ENCODE measurements around the gene JMY. TPM values are rescaled to one million over a fixed set of nuclear protein-coding genes. Genes with fewer than 3 reads are reported as not detected.

Gene JMY
- total RNA-seq, 1 donor from 2014 or later = 19.5 TPM

- H3K36me3 Mint-ChIP-seq (ENCODE audit: unreplicated experiment) = peaks cover 6% of the 10 kb centered on the region
- peak overlapping the region; percentile 85 for H3K4me3 Mint-ChIP-seq (ENCODE audit: unreplicated experiment)
- no peak for DNase-seq (ENCODE audit: extremely low spot score, unreplicated experiment)
- no peaks in the 10 kb centered on the region for H3K27me3 Mint-ChIP-seq (ENCODE audit: unreplicated experiment)
- TF ChIP-seq CTCF (IDR thresholded peaks at IDR 0.05) = no peak
- H3K9me3 Mint-ChIP-seq (ENCODE audit: unreplicated experiment) = no peaks in the 10 kb centered on the region
- H3K4me1 Mint-ChIP-seq (ENCODE audit: unreplicated experiment) = peaks cover 37% of the 10 kb centered on the region
- H3K27ac Mint-ChIP-seq (ENCODE audit: unreplicated experiment) = peak overlapping the region; percentile 38
These were observed 1.2 kb downstream of the JMY start for GRCh38 chr5:79236970-79237739.

- Mint-ChIP-seq H3K36me3 (ENCODE audit: unreplicated experiment) (peaks cover 6% of the 10 kb centered on the region), H3K9me3 (ENCODE audit: unreplicated experiment) (no peaks in the 10 kb centered on the region), H3K27ac (ENCODE audit: unreplicated experiment) (peak overlapping the region; percentile 38), H3K27me3 (ENCODE audit: unreplicated experiment) (no peaks in the 10 kb centered on the region), H3K4me1 (ENCODE audit: unreplicated experiment) (peaks cover 37% of the 10 kb centered on the region), H3K4me3 (ENCODE audit: unreplicated experiment) (peak overlapping the region; percentile 85)
- TF ChIP-seq CTCF (IDR thresholded peaks at IDR 0.05) = no peak
- no peak for DNase-seq (ENCODE audit: extremely low spot score, unreplicated experiment)
These were observed 2.0 kb downstream of the JMY start for GRCh38 chr5:79237740-79238560.

GRCh38 chr5:79240561-79240960, 4.6 kb downstream of the JMY start:
- H3K4me3 Mint-ChIP-seq (ENCODE audit: unreplicated experiment) = no peak overlapping the region
- H3K27ac Mint-ChIP-seq (ENCODE audit: unreplicated experiment) = no peak overlapping the region
- H3K27me3 Mint-ChIP-seq (ENCODE audit: unreplicated experiment) = no peaks in the 10 kb centered on the region
- H3K9me3 Mint-ChIP-seq (ENCODE audit: unreplicated experiment) = no peaks in the 10 kb centered on the region
- H3K36me3 Mint-ChIP-seq (ENCODE audit: unreplicated experiment) = peaks cover 6% of the 10 kb centered on the region
- TF ChIP-seq CTCF (IDR thresholded peaks at IDR 0.05) = no peak
- peaks cover 35% of the 10 kb centered on the region for H3K4me1 Mint-ChIP-seq (ENCODE audit: unreplicated experiment)
- no peak for DNase-seq (ENCODE audit: extremely low spot score, unreplicated experiment)

GRCh38 chr5:79241535-79241979, 5.6 kb downstream of the JMY start:
- Mint-ChIP-seq H3K9me3 (ENCODE audit: unreplicated experiment) (no peaks in the 10 kb centered on the region), H3K4me3 (ENCODE audit: unreplicated experiment) (no peak overlapping the region)

More at GRCh38 chr5:79241535-79241979, 5.6 kb downstream of the JMY start:
- H3K4me1 Mint-ChIP-seq (ENCODE audit: unreplicated experiment) = peaks cover 35% of the 10 kb centered on the region
- no peaks in the 10 kb centered on the region for H3K27me3 Mint-ChIP-seq (ENCODE audit: unreplicated experiment)
- peaks cover 6% of the 10 kb centered on the region for H3K36me3 Mint-ChIP-seq (ENCODE audit: unreplicated experiment)
- no peak for TF ChIP-seq CTCF (IDR thresholded peaks at IDR 0.05)
- no peak for DNase-seq (ENCODE audit: extremely low spot score, unreplicated experiment)
- no peak overlapping the region for H3K27ac Mint-ChIP-seq (ENCODE audit: unreplicated experiment)
